LHCN-M2 (cell line): ENCODE results near the gene NCR3LG1. TPM values are rescaled to one million over a fixed set of nuclear protein-coding genes. Genes with fewer than 3 reads are reported as not detected.

Source experiments
- DNase-seq: peaks from one replicate; pipeline ENCODE4 v3.0.0-alpha.2; 2012; ENCODE audit warnings: low read depth
- total RNA-seq: library from RNA; depleted of rRNA; stranded (reverse); fragments of >200 nt; gene quantifications from 2 replicates; pipeline ENCODE4 v1.2.3, GENCODE V29; 2014

Gene NCR3LG1
- total RNA-seq, 1 experiment from 2014 or later: 2.0 TPM

GRCh38 chr11:17392872-17393271 is 41.3 kb downstream of the NCR3LG1 start:
- DNase-seq: no peak

- no peak for DNase-seq
Measured at GRCh38 chr11:17393472-17393871, 41.9 kb downstream of the NCR3LG1 start.

DNA sequence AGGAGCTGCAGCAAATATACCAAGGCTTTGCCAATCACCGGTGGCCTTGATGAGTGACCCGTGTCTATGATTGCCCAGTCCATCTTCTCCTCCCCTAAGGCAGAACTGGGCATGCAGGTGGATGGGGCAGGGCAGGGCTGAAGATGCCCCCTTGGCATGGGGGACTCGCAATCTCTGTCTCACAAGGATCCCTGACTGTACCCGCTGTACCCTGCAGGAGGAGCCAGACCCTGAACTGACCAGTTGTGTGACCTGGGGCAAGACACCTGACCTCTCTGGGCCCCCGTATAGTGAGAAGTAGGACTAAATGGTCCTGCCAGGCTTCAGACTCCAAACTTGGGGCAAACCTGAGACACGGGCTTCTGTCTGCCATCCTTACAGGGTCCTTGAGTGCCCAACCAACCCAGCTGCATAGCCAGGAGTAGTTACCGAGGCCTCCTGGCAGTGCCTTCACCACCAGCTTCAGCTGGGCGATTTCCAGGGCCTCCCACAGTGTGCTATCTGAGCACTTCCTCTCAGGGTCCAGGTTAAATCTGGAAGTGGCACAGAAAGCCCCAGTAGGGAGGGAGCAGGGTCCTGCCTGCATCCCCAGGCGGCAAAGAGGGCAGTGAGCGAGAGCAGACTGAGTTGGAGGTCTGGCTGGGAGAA is 43.3 kb downstream of the NCR3LG1 start:
- DNase-seq: no peak

GRCh38 chr11:17395554-17395961 is 44.0 kb downstream of the NCR3LG1 start:
- no peak for DNase-seq

- no peak for DNase-seq
Measured at GRCh38 chr11:17395978-17396377, 44.4 kb downstream of the NCR3LG1 start.

- DNase-seq: no peak
Measured at GRCh38 chr11:17396598-17397310, 45.2 kb downstream of the NCR3LG1 start.

- no peak for DNase-seq
Measured at GRCh38 chr11:17397311-17398002, 45.9 kb downstream of the NCR3LG1 start.

DNA sequence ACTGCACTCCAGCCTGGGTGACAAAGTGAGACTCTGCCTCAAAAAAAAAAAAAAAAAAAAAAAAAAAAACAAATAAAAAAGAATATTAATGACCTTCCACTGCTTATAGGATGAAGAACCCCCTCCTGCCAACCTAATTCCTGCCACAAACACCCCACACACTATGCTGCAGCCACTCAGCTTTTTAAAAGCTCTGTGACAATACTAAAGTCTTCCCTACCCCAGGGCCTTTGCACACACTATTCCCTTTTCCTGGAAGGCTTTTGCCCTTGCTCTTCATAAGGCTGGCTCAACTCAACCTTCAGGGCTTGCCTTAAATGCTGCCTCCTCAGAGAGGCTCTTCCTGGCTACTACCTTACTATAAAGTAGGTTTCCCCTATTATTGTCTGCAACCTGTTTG is 47.6 kb downstream of the NCR3LG1 start:
- no peak for DNase-seq

DNA sequence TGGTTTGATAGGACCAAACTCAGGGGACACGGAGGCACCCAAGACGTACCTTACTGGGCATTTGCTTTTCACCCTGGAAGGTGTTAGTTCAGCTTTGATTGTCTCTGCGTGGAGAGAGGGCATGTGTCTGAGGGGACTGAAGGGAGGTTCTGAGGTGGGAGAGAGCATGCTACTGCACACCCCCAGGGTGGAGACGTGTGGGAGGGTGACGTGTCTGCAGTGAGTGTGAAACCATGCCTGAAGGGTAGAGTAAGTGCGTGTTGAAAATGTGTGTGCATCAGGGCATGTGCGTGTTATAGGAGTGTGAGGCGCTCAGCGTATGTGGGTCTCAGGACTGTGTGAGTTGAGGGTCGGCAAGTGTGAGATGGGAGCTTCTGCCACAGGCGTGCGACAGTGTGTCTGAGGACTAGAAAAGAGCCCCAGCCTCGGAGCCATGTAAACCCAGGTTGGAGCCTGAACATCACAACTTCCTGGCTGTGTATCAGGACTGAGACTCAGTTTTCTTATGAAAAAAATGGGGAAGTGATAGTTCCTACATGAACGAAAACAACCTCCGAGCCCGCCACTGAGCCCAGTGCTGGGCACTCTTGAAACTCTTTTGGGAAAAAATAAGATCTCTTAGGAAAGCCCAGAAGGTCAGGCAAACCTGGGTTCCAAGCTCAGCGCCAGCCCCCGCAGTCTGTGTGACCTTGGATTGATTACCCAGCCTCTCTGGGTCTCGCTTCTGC is 48.6 kb downstream of the NCR3LG1 start:
- no peak for DNase-seq

GRCh38 chr11:17401316-17401715 is 49.7 kb downstream of the NCR3LG1 start:
- DNase-seq: no peak

GRCh38 chr11:17401841-17402240 is 50.2 kb downstream of the NCR3LG1 start:
- no peak for DNase-seq

DNA sequence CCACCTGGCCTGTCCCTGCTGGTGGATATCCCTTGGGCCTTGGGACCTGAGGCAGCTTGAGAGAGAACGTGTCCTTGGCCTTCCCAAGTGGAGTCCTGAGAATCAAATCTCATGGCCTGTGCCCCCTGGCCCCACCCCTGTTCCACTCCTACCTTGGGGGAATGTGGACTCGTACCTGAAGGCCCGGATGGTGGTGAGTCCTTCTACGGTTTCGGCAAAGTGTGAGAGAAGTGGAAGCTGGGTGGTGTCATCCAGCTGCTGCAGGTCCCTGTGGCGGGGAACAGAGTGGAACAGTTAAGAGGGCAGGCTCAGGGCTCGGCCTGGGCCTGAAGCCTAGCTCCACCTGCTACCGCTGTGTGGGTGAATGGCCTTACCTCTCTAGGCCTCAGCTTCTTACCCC is 50.9 kb downstream of the NCR3LG1 start:
- DNase-seq: no peak

DNA sequence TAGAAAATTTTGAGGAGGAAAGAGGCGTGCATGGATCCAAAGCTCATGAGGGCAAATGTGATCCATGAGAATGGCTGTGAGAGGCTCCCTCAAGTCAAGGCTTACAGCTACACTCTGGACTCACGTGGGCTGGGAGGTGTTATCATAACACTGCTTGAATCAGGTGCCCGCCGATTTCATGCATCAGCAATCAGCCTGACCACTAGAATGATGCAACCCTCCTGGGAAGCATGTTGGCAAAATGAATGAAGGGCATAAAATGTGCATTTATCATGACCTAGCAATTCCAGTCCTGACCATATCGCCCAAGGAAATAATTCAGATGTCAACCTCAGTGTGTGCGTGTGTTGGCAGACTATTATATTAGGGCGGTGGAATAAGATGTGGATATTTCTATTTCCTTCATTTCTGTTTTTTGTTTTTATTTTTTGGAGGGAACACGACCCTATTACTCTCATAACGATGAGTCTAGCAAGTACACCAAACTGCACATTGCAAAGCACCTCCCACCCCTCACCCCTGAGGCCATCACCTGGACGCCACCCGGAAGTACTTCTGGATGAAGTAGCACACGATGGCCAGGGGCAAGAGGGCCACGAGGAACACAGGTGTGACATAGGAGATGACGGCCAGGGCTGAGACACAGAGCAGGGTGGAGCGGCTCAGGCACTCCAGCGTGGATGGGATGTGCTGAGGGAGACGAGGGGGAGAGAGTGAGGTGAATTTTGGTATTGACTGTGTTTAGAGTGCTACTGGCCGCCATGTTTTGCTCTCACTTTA is 52.6 kb downstream of the NCR3LG1 start:
- peak; percentile 64 for DNase-seq

GRCh38 chr11:17405232-17406005 is 53.8 kb downstream of the NCR3LG1 start:
- DNase-seq: peak; percentile 87

DNA sequence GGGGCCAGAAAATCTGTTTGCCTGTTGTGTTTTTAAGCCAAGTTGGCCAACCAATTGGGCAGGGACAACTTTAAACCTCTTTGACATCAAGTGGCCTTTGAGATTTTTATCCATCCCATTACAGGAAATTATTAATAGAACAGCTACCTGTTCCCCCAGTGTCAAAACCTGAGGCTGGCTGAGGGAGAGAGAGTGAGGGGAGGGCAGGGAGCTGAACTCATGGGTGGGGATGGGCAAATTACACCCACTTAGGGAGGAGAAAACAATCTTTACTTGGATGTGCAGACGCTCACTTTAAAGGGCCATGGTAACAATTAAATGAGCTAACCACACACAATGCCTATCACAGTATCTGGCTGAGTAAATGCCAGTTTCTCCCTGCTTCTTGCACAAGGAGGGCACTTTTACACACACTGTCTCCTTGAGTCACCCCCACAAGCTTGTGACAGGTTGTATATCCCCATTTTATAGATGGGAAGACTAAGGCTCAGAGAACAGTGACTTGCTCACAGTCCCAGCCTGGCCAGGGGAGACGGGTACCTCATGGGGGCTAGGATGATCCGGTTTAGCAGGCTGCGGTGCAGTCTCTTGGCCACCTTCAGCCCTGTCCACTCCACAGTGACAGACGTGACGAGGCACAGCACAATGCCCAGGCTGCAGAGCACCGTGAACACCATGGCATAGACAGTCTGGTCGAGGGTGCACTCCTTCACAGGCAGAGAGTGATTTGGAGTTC is 54.6 kb downstream of the NCR3LG1 start:
- no peak for DNase-seq

DNA sequence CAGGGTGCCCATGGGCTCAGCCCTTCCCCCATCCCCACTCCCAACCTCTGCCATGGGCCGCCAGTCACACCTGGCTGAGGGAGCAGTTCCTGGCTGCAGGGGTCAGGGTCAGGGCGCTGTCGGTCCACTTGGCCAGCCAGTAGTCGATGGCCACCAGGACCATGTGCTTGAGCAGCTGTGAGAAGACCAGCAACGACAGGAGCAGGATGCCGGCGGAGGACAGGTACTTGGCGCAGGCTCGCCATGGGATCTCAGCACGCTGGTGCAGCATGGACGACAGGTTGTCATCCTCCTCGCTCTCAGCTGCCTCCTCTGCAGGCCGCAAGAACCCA is 55.2 kb downstream of the NCR3LG1 start:
- no peak for DNase-seq

DNA sequence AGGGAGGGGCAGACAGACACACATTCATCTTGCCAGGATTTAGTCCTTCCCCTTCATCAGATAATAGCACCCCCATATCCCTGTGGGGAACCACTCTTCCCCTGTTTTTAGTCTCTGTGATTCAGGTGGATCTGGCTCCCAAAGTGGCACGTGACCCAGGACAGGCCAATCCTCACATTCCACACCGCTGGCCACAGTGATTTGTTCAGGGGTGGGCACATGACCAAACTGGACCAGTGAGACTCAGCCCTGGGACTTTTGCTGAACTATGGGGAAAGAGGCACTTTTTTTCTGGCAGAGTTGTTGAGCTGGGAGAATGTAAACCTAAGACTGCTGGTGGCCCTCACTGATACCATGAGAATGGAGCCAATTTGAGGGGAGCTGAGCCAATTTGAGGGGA is 56.0 kb downstream of the NCR3LG1 start:
- DNase-seq: no peak

DNA sequence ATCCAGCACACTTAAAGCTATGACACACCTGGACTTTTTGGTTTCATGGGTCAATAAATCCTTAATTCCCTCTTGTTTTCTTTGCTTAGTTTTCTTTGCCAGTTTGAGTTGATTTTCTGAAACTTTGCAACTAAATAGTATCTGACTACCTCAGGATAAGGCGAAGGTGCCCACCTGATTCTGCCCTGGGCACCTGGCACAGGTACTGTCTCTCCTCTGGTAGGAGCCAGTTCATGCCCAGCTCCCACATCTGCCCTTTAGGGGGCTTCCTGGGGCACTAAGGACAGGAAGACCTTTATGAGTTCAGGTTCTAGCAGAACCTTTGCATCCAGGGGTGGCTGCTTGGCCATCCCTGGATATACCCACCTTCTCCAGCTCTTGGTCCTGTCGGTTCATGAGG is 56.4 kb downstream of the NCR3LG1 start:
- no peak for DNase-seq

DNA sequence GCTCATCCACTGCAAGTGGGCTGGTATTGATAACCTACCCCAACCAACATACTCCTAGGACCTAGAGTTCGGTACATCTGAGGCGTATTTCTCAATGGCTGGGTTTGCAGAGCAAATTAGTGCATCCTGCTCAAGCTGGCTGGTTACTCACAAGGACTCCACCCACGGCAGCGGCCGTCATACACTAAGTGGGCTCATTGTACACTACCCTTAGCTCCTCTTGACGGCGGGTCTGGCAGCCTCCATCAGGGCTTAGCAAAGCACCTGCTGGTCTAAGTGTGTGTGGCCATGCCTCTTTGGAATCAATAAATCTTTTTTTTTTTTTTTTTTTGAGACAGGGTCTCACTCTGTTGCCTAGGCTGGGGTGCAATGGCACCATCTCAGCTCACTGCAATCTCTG is 57.0 kb downstream of the NCR3LG1 start:
- DNase-seq: no peak
